Uterus (tissue), 4 donors: Measurements from ENCODE around the gene PRKCD. TPM values are rescaled to one million over a fixed set of nuclear protein-coding genes. Genes with fewer than 3 reads are reported as not detected.

Experiments used
- DNase-seq, 2 donors: peaks; one replicate each; pipeline ENCODE4 v3.0.0-alpha.2; 2019 to 2020
- H3K27ac ChIP-seq, 2 donors: fragments of 200-600 bp; sonication (generic); 1 replicate in 1 of 2; 2 replicates in 1 of 2; pipeline ENCODE4 v1.5.1; 2016 to 2018
- H3K27me3 ChIP-seq, 2 donors: fragments of 200-600 bp; sonication (generic); one replicate each; pipeline ENCODE4 v1.5.1; 2018 to 2019; ENCODE audit warnings: control low read depth in 1 of 2
- H3K36me3 ChIP-seq, 2 donors: fragments of 200-600 bp; sonication (generic); one replicate each; pipeline ENCODE4 v1.5.1; 2019; ENCODE audit warnings: control low read depth in 1 of 2
- H3K4me1 ChIP-seq, 2 donors: fragments of 200-600 bp; sonication (generic); one replicate each; pipeline ENCODE4 v1.5.1; 2018 to 2019; ENCODE audit warnings: control low read depth in 1 of 2
- H3K4me3 ChIP-seq, 2 donors: fragments of 200-600 bp; sonication (generic); 1 replicate in 1 of 2; 2 replicates in 1 of 2; pipeline ENCODE4 v1.5.1; 2018 to 2019; ENCODE audit warnings: mild to moderate bottlenecking in 1 of 2
- H3K9me3 ChIP-seq, 2 donors: fragments of 200-600 bp; sonication (generic); one replicate each; pipeline ENCODE4 v1.5.1; 2019; ENCODE audit warnings: control low read depth in 1 of 2
- POLR2A ChIP-seq, 2 donors: fragments of 450-650 bp; IDR thresholded peaks; one replicate each; pipeline ENCODE4 v1.6.1; 2016; ENCODE audit warnings: antibody characterized with exemption in 2 of 2, mild to moderate bottlenecking in 1 of 2, moderate library complexity in 1 of 2
- intact Hi-C: fragments of 100-400 bp; cut with DNase I; formaldehyde crosslinking; loops from one replicate; pipeline ENCODE4 v1.15.1; 2023; ENCODE audit warnings: low total_unique reads
- total RNA-seq, 4 donors: library from RNA; depleted of rRNA in 3 of 4; stranded (reverse); fragments of >200 nt in 3 of 4; gene quantifications; one replicate each; pipeline versions ENCODE4 v1.1.0 to v1.2.4, GENCODE V29; 2014 to 2023
- TF ChIP-seq, protein P1 (sequence below), 4 experiments: fragments of 200-600 bp in 2 of 4; fragments of 450-650 bp in 2 of 4; sonication (generic) in 2 of 4; IDR thresholded peaks; one replicate each; pipeline ENCODE4 v1.5.1; 2016 to 2019; ENCODE audit warnings: antibody characterized with exemption in 4 of 4, mild to moderate bottlenecking in 2 of 4, moderate library complexity in 1 of 4
- donor health status: DM: yes; HTN: yes; CAD: no.

The PRKCD gene
- 10 to 100 TPM in 2 of 4 donors, 1 to 10 TPM in 1, under 1 TPM in 1; under 0.01 to 16.8 (median 12.6) TPM for total RNA-seq

DNA sequence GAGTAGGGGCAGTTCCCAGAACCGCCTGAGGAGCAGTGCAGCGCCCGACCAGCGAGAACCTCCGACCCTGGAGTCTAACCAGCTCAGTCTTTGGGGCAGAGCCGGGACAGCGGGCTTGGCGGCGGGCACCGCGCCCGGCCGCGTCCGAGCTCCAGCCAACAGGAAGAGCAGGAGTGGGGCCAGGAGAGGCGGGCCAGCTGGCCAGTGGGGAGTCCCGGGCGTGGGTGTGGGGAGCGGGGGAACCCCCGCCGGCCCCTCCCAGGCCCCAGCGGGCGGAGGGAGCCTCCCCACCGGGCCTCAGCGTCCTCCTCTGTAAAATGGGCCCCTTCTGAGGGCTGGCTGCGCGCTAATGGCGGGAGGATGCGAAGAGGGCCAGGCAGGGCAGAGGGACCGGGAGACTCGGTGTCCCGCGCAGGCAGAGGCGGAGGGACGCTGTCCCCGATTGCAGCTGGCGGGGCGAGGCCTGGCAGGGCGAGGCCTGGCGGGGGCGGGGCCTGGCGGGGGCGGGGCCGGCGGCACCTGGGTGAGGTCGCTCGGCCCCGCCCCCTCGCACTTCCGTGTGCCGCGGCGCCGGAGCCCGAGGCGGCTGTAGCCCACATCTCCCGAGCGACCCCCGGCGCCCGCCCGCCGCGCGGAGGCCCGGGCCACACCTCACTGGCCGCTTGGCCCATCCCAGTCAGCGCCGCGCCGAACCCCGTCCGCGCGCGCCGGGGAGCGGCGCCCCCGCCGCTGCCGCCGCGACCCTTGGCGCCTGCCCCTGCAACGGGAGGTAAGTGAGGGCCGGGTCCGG is at the start of gene PRKCD:
PRKCD (plus strand) TSS at position 550 of the 790 bp plus-strand sequence. CDS start 17,214 bp downstream, outside the sequence.
- intact Hi-C loops: no loop called here
- DNase-seq: peak; percentile 76 to 85
- Histone ChIP-seq H3K27me3 (no peaks in the 10 kb centered on the region), H3K36me3 (no peaks in the 10 kb centered on the region), H3K27ac (peak within 1 kb of the TSS; percentile 78 to 81), H3K4me3 (peak within 1 kb of the TSS; percentile 61 to 73), H3K4me1 (peaks cover 0 to 4% of the 10 kb centered on the region in 2 donors), H3K9me3 (no peaks in the 10 kb centered on the region)
- TF ChIP-seq, protein P1, sequence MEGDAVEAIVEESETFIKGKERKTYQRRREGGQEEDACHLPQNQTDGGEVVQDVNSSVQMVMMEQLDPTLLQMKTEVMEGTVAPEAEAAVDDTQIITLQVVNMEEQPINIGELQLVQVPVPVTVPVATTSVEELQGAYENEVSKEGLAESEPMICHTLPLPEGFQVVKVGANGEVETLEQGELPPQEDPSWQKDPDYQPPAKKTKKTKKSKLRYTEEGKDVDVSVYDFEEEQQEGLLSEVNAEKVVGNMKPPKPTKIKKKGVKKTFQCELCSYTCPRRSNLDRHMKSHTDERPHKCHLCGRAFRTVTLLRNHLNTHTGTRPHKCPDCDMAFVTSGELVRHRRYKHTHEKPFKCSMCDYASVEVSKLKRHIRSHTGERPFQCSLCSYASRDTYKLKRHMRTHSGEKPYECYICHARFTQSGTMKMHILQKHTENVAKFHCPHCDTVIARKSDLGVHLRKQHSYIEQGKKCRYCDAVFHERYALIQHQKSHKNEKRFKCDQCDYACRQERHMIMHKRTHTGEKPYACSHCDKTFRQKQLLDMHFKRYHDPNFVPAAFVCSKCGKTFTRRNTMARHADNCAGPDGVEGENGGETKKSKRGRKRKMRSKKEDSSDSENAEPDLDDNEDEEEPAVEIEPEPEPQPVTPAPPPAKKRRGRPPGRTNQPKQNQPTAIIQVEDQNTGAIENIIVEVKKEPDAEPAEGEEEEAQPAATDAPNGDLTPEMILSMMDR (IDR thresholded peaks at IDR 0.05): peak in 3 of 4 experiments; percentile 42 to 61 (median 58)
- TF ChIP-seq POLR2A (IDR thresholded peaks at IDR 0.05): peak in 1 of 2 donors; percentile 68

GRCh38 chr3:53111822-53112221 is 49.2 kb upstream of the PRKCD start:
- Histone ChIP-seq H3K36me3 (no peaks in the 10 kb centered on the region), H3K9me3 (no peaks in the 10 kb centered on the region), H3K27ac (no peak overlapping the region), H3K4me3 (no peak overlapping the region), H3K4me1 (no peaks in the 10 kb centered on the region), H3K27me3 (no peaks in the 10 kb centered on the region)
- no peak for DNase-seq
- intact Hi-C loops: no loop called here
- no peak for TF ChIP-seq POLR2A (IDR thresholded peaks at IDR 0.05)
- TF ChIP-seq, protein P1 (IDR thresholded peaks at IDR 0.05): no peak

- Histone ChIP-seq H3K27me3 (no peaks in the 10 kb centered on the region), H3K27ac (peak overlapping the region in 1 of 2 donors; percentile 51), H3K4me1 (no peaks in the 10 kb centered on the region), H3K36me3 (no peaks in the 10 kb centered on the region), H3K4me3 (no peak overlapping the region), H3K9me3 (no peaks in the 10 kb centered on the region)
- peak in 1 of 2 donors; percentile 46 for DNase-seq
- TF ChIP-seq, protein P1 (IDR thresholded peaks at IDR 0.05): no peak
- no peak for TF ChIP-seq POLR2A (IDR thresholded peaks at IDR 0.05)
- intact Hi-C loops: loop anchor here (2.0 kb wide), 1 partner anchor 83 kb away; no protein-coding TSS in a partner anchor
Measured at GRCh38 chr3:53113293-53114010, 47.6 kb upstream of the PRKCD start.

GRCh38 chr3:53114011-53114400 is 47.0 kb upstream of the PRKCD start:
- no peaks in the 10 kb centered on the region for H3K36me3 ChIP-seq
- H3K4me1 ChIP-seq: no peaks in the 10 kb centered on the region
- peak overlapping the region in 1 of 2 donors; percentile 51 for H3K27ac ChIP-seq
- DNase-seq: peak; percentile 79 to 84
- intact Hi-C loops: loop anchor here (2.0 kb wide), 1 partner anchor 83 kb away; no protein-coding TSS in a partner anchor
- H3K27me3 ChIP-seq: no peaks in the 10 kb centered on the region
- H3K4me3 ChIP-seq: no peak overlapping the region
- H3K9me3 ChIP-seq: no peaks in the 10 kb centered on the region
- no peak for TF ChIP-seq POLR2A (IDR thresholded peaks at IDR 0.05)
- TF ChIP-seq, protein P1 (IDR thresholded peaks at IDR 0.05): peak; percentile 86 to 92 (median 89)
